ENCODE results near the gene KRT1.

The KRT1 gene

GRCh38 chr12:52630008-52630500 is 50.2 kb downstream of the KRT1 start:
- H3K27ac ChIP-seq = no peak overlapping the region
- H3K36me3 ChIP-seq (ENCODE audit: insufficient read depth, low read length) = no peaks in the 10 kb centered on the region
- H3K9me3 ChIP-seq (ENCODE audit: low read depth, low read length) = no peaks in the 10 kb centered on the region
- no peak overlapping the region for H3K4me3 ChIP-seq
- no peak overlapping the region for H3K9ac ChIP-seq (ENCODE audit: insufficient read length)
- DNase-seq (ENCODE audit: low read depth, low spot score) = no peak
- no peak for TF ChIP-seq POLR2AphosphoS5 (IDR thresholded peaks at IDR 0.05; ENCODE audit: borderline replicate concordance, low read depth, low read length)
- TF ChIP-seq EZH2 (IDR thresholded peaks at IDR 0.05) = no peak
- TF ChIP-seq FOXP2 (optimal IDR thresholded peaks at IDR 0.05; ENCODE audit: control extremely low read depth, extremely low read length, insufficient read depth) = no peak

DNA sequence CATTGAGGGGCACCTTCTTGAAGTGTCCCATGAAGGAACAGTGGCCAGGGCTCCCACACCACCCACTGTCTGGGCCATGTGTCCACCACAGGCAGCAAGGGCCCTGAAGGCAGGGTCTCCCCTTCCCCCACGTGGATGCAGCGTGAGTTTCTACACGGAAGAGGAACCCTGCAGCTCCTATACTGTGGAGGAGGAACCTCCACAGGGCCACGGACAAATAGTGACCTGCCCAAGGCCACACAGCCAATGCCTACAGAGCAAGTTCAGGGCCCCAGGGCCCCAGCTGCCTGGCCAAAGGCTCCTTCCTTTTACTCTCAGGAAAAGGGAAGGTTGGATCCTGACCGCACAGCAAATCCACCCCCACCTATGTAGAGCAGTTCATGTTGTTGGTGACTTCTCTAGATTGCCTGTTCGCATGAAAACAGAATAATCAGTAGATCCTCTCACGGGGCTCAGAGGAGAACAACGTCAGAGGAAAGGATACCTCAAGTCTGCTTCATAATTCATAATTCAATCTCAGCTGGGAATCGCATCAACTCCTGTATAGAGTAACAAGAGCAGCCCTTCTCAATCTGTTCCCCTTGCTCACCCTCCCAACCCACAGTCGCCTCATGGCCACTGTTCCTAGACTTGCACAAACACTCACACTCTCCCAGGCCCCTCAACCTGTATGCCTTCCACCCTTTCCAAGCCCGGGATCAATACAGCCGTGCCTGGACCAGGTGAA is 50.8 kb downstream of the KRT1 start:
- DNase-seq (ENCODE audit: low read depth, low spot score) = no peak
- H3K4me3 ChIP-seq = no peak overlapping the region
- no peak overlapping the region for H3K27ac ChIP-seq
- TF ChIP-seq POLR2AphosphoS5 (IDR thresholded peaks at IDR 0.05; ENCODE audit: borderline replicate concordance, low read depth, low read length) (no peak), EZH2 (IDR thresholded peaks at IDR 0.05) (no peak), FOXP2 (optimal IDR thresholded peaks at IDR 0.05; ENCODE audit: control extremely low read depth, extremely low read length, insufficient read depth) (no peak)
- no peaks in the 10 kb centered on the region for H3K36me3 ChIP-seq (ENCODE audit: insufficient read depth, low read length)
- no peak overlapping the region for H3K9ac ChIP-seq (ENCODE audit: insufficient read length)
- no peaks in the 10 kb centered on the region for H3K9me3 ChIP-seq (ENCODE audit: low read depth, low read length)

DNA sequence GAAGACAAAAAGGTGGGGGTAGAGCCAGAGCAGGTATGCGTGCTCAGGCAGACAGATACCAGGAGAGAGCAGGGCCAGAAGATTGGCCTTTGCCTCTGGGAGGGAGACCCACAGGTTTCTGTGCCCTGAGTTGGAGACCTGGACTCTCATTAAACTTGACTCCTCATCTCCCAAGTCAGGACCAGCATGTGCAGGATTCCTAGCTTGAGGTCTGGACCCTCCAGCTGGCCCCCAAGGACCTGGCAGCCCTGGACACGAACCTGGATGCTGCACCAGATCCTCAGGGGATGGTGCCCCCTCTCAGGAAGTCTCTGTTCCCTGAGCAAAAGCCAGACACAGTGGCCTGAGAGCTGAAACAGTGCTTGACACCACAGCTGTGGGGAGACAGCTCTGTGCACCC is 51.4 kb downstream of the KRT1 start:
- Histone ChIP-seq H3K9ac (ENCODE audit: insufficient read length) (no peak overlapping the region), H3K27ac (no peak overlapping the region), H3K9me3 (ENCODE audit: low read depth, low read length) (no peaks in the 10 kb centered on the region), H3K4me3 (no peak overlapping the region), H3K36me3 (ENCODE audit: insufficient read depth, low read length) (no peaks in the 10 kb centered on the region)
- DNase-seq (ENCODE audit: low read depth, low spot score) = no peak
- TF ChIP-seq EZH2 (IDR thresholded peaks at IDR 0.05) = no peak
- TF ChIP-seq FOXP2 (optimal IDR thresholded peaks at IDR 0.05; ENCODE audit: control extremely low read depth, extremely low read length, insufficient read depth) = no peak
- TF ChIP-seq POLR2AphosphoS5 (IDR thresholded peaks at IDR 0.05; ENCODE audit: borderline replicate concordance, low read depth, low read length) = no peak

GRCh38 chr12:52628111-52628507 is 52.1 kb downstream of the KRT1 start:
- no peak overlapping the region for H3K27ac ChIP-seq
- TF ChIP-seq EZH2 (IDR thresholded peaks at IDR 0.05) (no peak), POLR2AphosphoS5 (IDR thresholded peaks at IDR 0.05; ENCODE audit: borderline replicate concordance, low read depth, low read length) (no peak), FOXP2 (optimal IDR thresholded peaks at IDR 0.05; ENCODE audit: control extremely low read depth, extremely low read length, insufficient read depth) (no peak)

GRCh38 chr12:52627395-52628110 is 52.7 kb downstream of the KRT1 start:
- DNase-seq (ENCODE audit: low read depth, low spot score) = no peak

More at GRCh38 chr12:52628111-52628507, 52.1 kb downstream of the KRT1 start:
- H3K4me3 ChIP-seq = no peak overlapping the region
- H3K36me3 ChIP-seq (ENCODE audit: insufficient read depth, low read length) = no peaks in the 10 kb centered on the region
- no peak for DNase-seq (ENCODE audit: low read depth, low spot score)
- no peak overlapping the region for H3K9ac ChIP-seq (ENCODE audit: insufficient read length)
- H3K9me3 ChIP-seq (ENCODE audit: low read depth, low read length) = no peaks in the 10 kb centered on the region

More at GRCh38 chr12:52627395-52628110, 52.7 kb downstream of the KRT1 start:
- Histone ChIP-seq H3K27ac (no peak overlapping the region), H3K36me3 (ENCODE audit: insufficient read depth, low read length) (no peaks in the 10 kb centered on the region), H3K9ac (ENCODE audit: insufficient read length) (no peak overlapping the region), H3K4me3 (no peak overlapping the region), H3K9me3 (ENCODE audit: low read depth, low read length) (no peaks in the 10 kb centered on the region)
- TF ChIP-seq FOXP2 (optimal IDR thresholded peaks at IDR 0.05; ENCODE audit: control extremely low read depth, extremely low read length, insufficient read depth) = no peak
- TF ChIP-seq POLR2AphosphoS5 (IDR thresholded peaks at IDR 0.05; ENCODE audit: borderline replicate concordance, low read depth, low read length) = no peak
- no peak for TF ChIP-seq EZH2 (IDR thresholded peaks at IDR 0.05)

Measured in SK-N-MC (cell line).